Endodermal cell (in vitro differentiated cells): ENCODE measurements around the gene CR1. TPM values are rescaled to one million over a fixed set of nuclear protein-coding genes. Genes with fewer than 3 reads are reported as not detected.

ENCODE experiments used
- DNase-seq: peaks from one replicate; pipeline ENCODE4 v3.0.0-alpha.2; 2017
- H3K27ac ChIP-seq: 2 replicates; pipeline ENCODE4 v1.5.1; 2013; ENCODE audit warnings: mild to moderate bottlenecking, low read depth, low read length, moderate library complexity
- H3K27me3 ChIP-seq: 2 replicates; pipeline ENCODE4 v1.6.1; 2013; ENCODE audit warnings: mild to moderate bottlenecking, low read length, moderate library complexity; ENCODE audit not compliant: insufficient read depth, control insufficient read depth, poor library complexity, severe bottlenecking
- H3K36me3 ChIP-seq: 2 replicates; pipeline ENCODE4 v1.7.0; 2013; ENCODE audit warnings: mild to moderate bottlenecking, low read length, moderate library complexity; ENCODE audit not compliant: control insufficient read depth, insufficient read depth
- H3K4me1 ChIP-seq: one replicate; pipeline ENCODE4 v1.7.0; 2013; ENCODE audit warnings: low read length; ENCODE audit not compliant: control insufficient read depth, insufficient read depth
- H3K4me3 ChIP-seq: 2 replicates; pipeline ENCODE4 v1.5.1; 2013; ENCODE audit warnings: mild to moderate bottlenecking, low read length, moderate library complexity
- H3K9ac ChIP-seq: 2 replicates; pipeline ENCODE4 v1.6.1; 2013; ENCODE audit warnings: mild to moderate bottlenecking, low read length, moderate library complexity; ENCODE audit not compliant: poor library complexity, severe bottlenecking; ENCODE audit errors: extremely low read depth
- H3K9me3 ChIP-seq: 2 replicates; pipeline ENCODE4 v1.6.1; 2013; ENCODE audit warnings: mild to moderate bottlenecking, low read length, moderate library complexity; ENCODE audit not compliant: control insufficient read depth
- H3K27ac Mint-ChIP-seq: 2 replicates; pipeline ENCODE4 v1.8.0; 2020; ENCODE audit warnings: mixed read lengths
- H3K27me3 Mint-ChIP-seq: 2 replicates; pipeline ENCODE4 v1.8.0; 2021; ENCODE audit warnings: mild to moderate bottlenecking, mixed read lengths; ENCODE audit not compliant: insufficient read depth
- H3K36me3 Mint-ChIP-seq: 2 replicates; pipeline ENCODE4 v1.8.0; 2020; ENCODE audit warnings: low read depth, mixed read lengths
- H3K4me1 Mint-ChIP-seq: 2 replicates; pipeline ENCODE4 v1.8.0; 2020; ENCODE audit warnings: mixed read lengths
- H3K4me3 Mint-ChIP-seq: 2 replicates; pipeline ENCODE4 v1.8.0; 2020; ENCODE audit warnings: mild to moderate bottlenecking, moderate library complexity, mixed read lengths
- H3K9me3 Mint-ChIP-seq: 2 replicates; pipeline ENCODE4 v1.8.0; 2020; ENCODE audit warnings: mild to moderate bottlenecking, mixed read lengths
- CTCF ChIP-seq: fragments of 200-600 bp; sonication (generic); conservative IDR thresholded peaks from 2 replicates; pipeline ENCODE4 v1.5.0; 2021; ENCODE audit warnings: antibody characterized with exemption, mild to moderate bottlenecking
- WGBS, 2 experiments: methylation state at CpG; one replicate each; pipeline versions ENCODE4 v1.1.5 to v1.1.7; 2013; ENCODE audit warnings: missing lambda C conversion rate in 2 of 2, mixed read lengths in 1 of 2; ENCODE audit not compliant: insufficient coverage in 1 of 2, insufficient read length in 1 of 2; 5-methylcytosine and 5-hydroxymethylcytosine counted together
- total RNA-seq, 2 donors: library from RNA; stranded (reverse); fragmentation: NEBNext Ultra II Directional in 1 of 2; extraction: Animal tissue kit (Norgen Biotek cat#: 25700) in 1 of 2; gene quantifications; 2 replicates in 1 of 2; 3 replicates in 1 of 2; pipeline ENCODE4 v1.2.1, GENCODE V29; 2021

Gene CR1
- total RNA-seq, 2 donors from 2014 or later = 0.07 TPM; not detected in 1

- Histone ChIP-seq H3K9me3 (no peaks in the 10 kb centered on the region), H3K4me1 (no peaks in the 10 kb centered on the region), H3K27ac (no peak overlapping the region), H3K4me3 (no peak overlapping the region), H3K9ac (no peak overlapping the region), H3K27me3 (peaks cover 83% of the 10 kb centered on the region), H3K36me3 (no peaks in the 10 kb centered on the region)
- Mint-ChIP-seq H3K27ac (no peak overlapping the region), H3K27me3 (peaks cover 37% of the 10 kb centered on the region), H3K9me3 (no peaks in the 10 kb centered on the region), H3K4me3 (no peak overlapping the region), H3K36me3 (no peaks in the 10 kb centered on the region), H3K4me1 (peaks cover 9% of the 10 kb centered on the region)
- peak; percentile 92 for TF ChIP-seq CTCF
- peak; percentile 82 for DNase-seq
- WGBS, 2 experiments = 0% methylated on average over 2 to 4 of the region's 4 CpGs
These were observed 3.6 kb downstream of the CR1 start for GRCh38 chr1:207499573-207499972.

- DNase-seq = no peak
- Mint-ChIP-seq H3K4me3 (no peak overlapping the region), H3K9me3 (no peaks in the 10 kb centered on the region), H3K27ac (no peak overlapping the region), H3K27me3 (peaks cover 36% of the 10 kb centered on the region), H3K36me3 (no peaks in the 10 kb centered on the region), H3K4me1 (peaks cover 9% of the 10 kb centered on the region)
- no peak overlapping the region for H3K9ac ChIP-seq
- H3K27ac ChIP-seq = no peak overlapping the region
- H3K36me3 ChIP-seq = no peaks in the 10 kb centered on the region
- 67% methylated on average over 1 of the region's 3 CpGs; no CpG with 5 or more reads in 1 of the 2 experiments for WGBS, 2 experiments
- no peak overlapping the region for H3K4me3 ChIP-seq
- no peaks in the 10 kb centered on the region for H3K9me3 ChIP-seq
- no peak for TF ChIP-seq CTCF
- H3K27me3 ChIP-seq = peaks cover 77% of the 10 kb centered on the region
- H3K4me1 ChIP-seq = no peaks in the 10 kb centered on the region
These were observed 4.3 kb downstream of the CR1 start for GRCh38 chr1:207500306-207500705.

GRCh38 chr1:207501071-207501470 lies 5.1 kb downstream of the CR1 start:
- DNase-seq = no peak
- Mint-ChIP-seq H3K27ac (no peak overlapping the region), H3K9me3 (no peaks in the 10 kb centered on the region), H3K4me1 (peaks cover 3% of the 10 kb centered on the region), H3K36me3 (no peaks in the 10 kb centered on the region), H3K27me3 (peaks cover 28% of the 10 kb centered on the region), H3K4me3 (no peak overlapping the region)
- no peak overlapping the region for H3K9ac ChIP-seq
- H3K27ac ChIP-seq = no peak overlapping the region
- H3K36me3 ChIP-seq = no peaks in the 10 kb centered on the region
- no peak overlapping the region for H3K4me3 ChIP-seq
- peaks cover 69% of the 10 kb centered on the region for H3K27me3 ChIP-seq
- no peaks in the 10 kb centered on the region for H3K9me3 ChIP-seq
- TF ChIP-seq CTCF = no peak
- no peaks in the 10 kb centered on the region for H3K4me1 ChIP-seq
- 89 to 95% methylated on average over 2 of the region's 5 CpGs for WGBS, 2 experiments
